Endothelial cell of umbilical vein (primary cell): ENCODE data around the gene CELF2. TPM values are rescaled to one million over a fixed set of nuclear protein-coding genes. Genes with fewer than 3 reads are reported as not detected.

Experiments
- BruUV-seq: library from RNA; stranded (reverse); fragments of 400-500 nt; replicated peaks from 2 replicates; lab custom pipeline; 2021; lab: Mats Ljungman, UMichigan
- CTCF ChIA-PET: fragments of 300-600, 350-600 bp; sonication (Branson Sonifier 250); formaldehyde crosslinking; loops from one replicate; lab custom pipeline; 2021; ENCODE audit warnings: antibody characterized with exemption, inconsistent platforms; lab: Charles Lee
- POLR2A ChIA-PET: fragments of 300-600, 350-600 bp; sonication (Branson Sonifier 250); formaldehyde crosslinking; loops from one replicate; lab custom pipeline; 2021; ENCODE audit warnings: antibody characterized with exemption, inconsistent platforms; lab: Charles Lee
- DNase-seq: peaks from one replicate; pipeline ENCODE4 v3.0.0-alpha.2; 2011; ENCODE audit warnings: low read depth, low spot score
- FAIRE-seq: peaks from 2 replicates; lab custom pipeline; 2011; peaks lifted over from hg19 to GRCh38; lab: Jason Lieb, UNC
- H2AFZ ChIP-seq: 2 replicates; pipeline ENCODE4 v1.6.0; 2012; ENCODE audit warnings: low read depth, low read length, control low read depth, inconsistent platforms
- H3K27ac ChIP-seq: 2 replicates; pipeline ENCODE4 v1.5.1; 2011; ENCODE audit warnings: low read depth, mild to moderate bottlenecking, control low read depth, low read length, moderate library complexity; ENCODE audit not compliant: insufficient read depth
- H3K27me3 ChIP-seq, 2 experiments: 2 replicates each; pipeline versions ENCODE4 v1.6.0 to v1.6.1; 2011; ENCODE audit warnings: low read length in 2 of 2, mixed read lengths in 1 of 2; ENCODE audit not compliant: control insufficient read depth in 2 of 2, insufficient read depth in 2 of 2
- H3K36me3 ChIP-seq, 2 experiments: 2 replicates in 1 of 2; 3 replicates in 1 of 2; pipeline ENCODE4 v1.5.1; 2011; ENCODE audit warnings: low read length in 2 of 2, mild to moderate bottlenecking in 1 of 2, moderate library complexity in 1 of 2; ENCODE audit not compliant: control insufficient read depth in 2 of 2, insufficient read depth in 2 of 2; ENCODE audit errors: extremely low read depth in 1 of 2
- H3K4me1 ChIP-seq: 3 replicates; pipeline ENCODE4 v1.5.1; 2011; ENCODE audit warnings: mild to moderate bottlenecking, low read length; ENCODE audit not compliant: control insufficient read depth, insufficient read depth; ENCODE audit errors: extremely low read depth
- H3K4me2 ChIP-seq: 2 replicates; pipeline ENCODE4 v1.6.1; 2011; ENCODE audit warnings: low read length, control low read depth, mixed read lengths; ENCODE audit not compliant: insufficient read depth
- H3K4me3 ChIP-seq, 3 experiments: fragments of 200-600 bp in 1 of 3; sonication (generic), shearing (Covaris generic) in 1 of 3; replicated peaks in 1 of 3; 2 replicates each; pipeline ENCODE4 v1.5.1; 2011 to 2016; ENCODE audit warnings: control low read depth in 3 of 3, low read length in 3 of 3, mild to moderate bottlenecking in 2 of 3, inconsistent platforms in 1 of 3, low read depth in 1 of 3, moderate library complexity in 1 of 3; ENCODE audit not compliant: insufficient read depth in 1 of 3
- H3K79me2 ChIP-seq: 2 replicates; pipeline ENCODE4 v1.6.0; 2012; ENCODE audit warnings: low read length, inconsistent platforms; ENCODE audit not compliant: control insufficient read depth, insufficient read depth
- H3K9ac ChIP-seq: replicated peaks from 2 replicates; pipeline ENCODE3; 2011; ENCODE audit warnings: low read length, control low read depth; ENCODE audit not compliant: insufficient read depth; ENCODE audit errors: extremely low read depth
- H3K9me1 ChIP-seq: replicated peaks from 3 replicates; pipeline ENCODE4 v1.6.0; 2011; ENCODE audit warnings: mild to moderate bottlenecking, low read length; ENCODE audit not compliant: control insufficient read depth, insufficient read depth; ENCODE audit errors: extremely low read depth
- H3K9me3 ChIP-seq: replicated peaks from 2 replicates; pipeline ENCODE4 v1.5.1; 2012; ENCODE audit warnings: low read length, inconsistent platforms; ENCODE audit not compliant: control insufficient read depth, insufficient read depth
- H4K20me1 ChIP-seq: replicated peaks from 2 replicates; pipeline ENCODE3; 2011; ENCODE audit warnings: mild to moderate bottlenecking, low read length; ENCODE audit not compliant: control insufficient read depth, insufficient read depth; ENCODE audit errors: extremely low read depth
- CTCF ChIP-seq, 2 donors: IDR thresholded peaks; 1 replicate in 1 of 2; 2 replicates in 1 of 2; pipeline ENCODE4 v1.5.1; 2011; ENCODE audit warnings: low read length in 2 of 2, mild to moderate bottlenecking in 2 of 2, moderate library complexity in 2 of 2, control low read depth in 1 of 2, inconsistent platforms in 1 of 2, low read depth in 1 of 2; ENCODE audit not compliant: insufficient read depth in 1 of 2; ENCODE audit errors: extremely low read depth in 1 of 2
- EZH2 ChIP-seq: IDR thresholded peaks from 2 replicates; pipeline ENCODE4 v1.6.1; 2012; ENCODE audit warnings: borderline replicate concordance, low read depth, mild to moderate bottlenecking, moderate library complexity, low read length, inconsistent platforms; ENCODE audit not compliant: severe bottlenecking
- FOS ChIP-seq: IDR thresholded peaks from 2 replicates; pipeline ENCODE4 v1.6.1; 2011; ENCODE audit warnings: mild to moderate bottlenecking, low read length, moderate library complexity, borderline replicate concordance; ENCODE audit not compliant: insufficient read depth
- GATA2 ChIP-seq: IDR thresholded peaks from 2 replicates; pipeline ENCODE4 v1.7.0; 2011; ENCODE audit warnings: low read depth, mild to moderate bottlenecking, moderate library complexity, mixed read lengths, low read length; ENCODE audit not compliant: insufficient read length, insufficient read depth
- JUN ChIP-seq: IDR thresholded peaks from 2 replicates; pipeline ENCODE4 v1.6.1; 2011; ENCODE audit warnings: borderline replicate concordance, low read depth; ENCODE audit not compliant: insufficient read length, insufficient read depth
- MYC ChIP-seq: IDR thresholded peaks from one replicate; pipeline ENCODE4 v1.6.1; 2011; ENCODE audit warnings: mild to moderate bottlenecking, low read depth, low read length
- POLR2A ChIP-seq: IDR thresholded peaks from 2 replicates; pipeline ENCODE4 v1.6.1; 2012; ENCODE audit warnings: low read depth, mild to moderate bottlenecking, control low read depth, low read length
- POLR2AphosphoS5 ChIP-seq: IDR thresholded peaks from 2 replicates; pipeline ENCODE4 v1.6.1; 2012; ENCODE audit warnings: low read depth, mild to moderate bottlenecking, control low read depth, low read length, moderate library complexity; ENCODE audit not compliant: insufficient read depth
- dilution Hi-C: fragments of 300-500 bp; cut with MboI; formaldehyde crosslinking; loops from one replicate; pipeline ENCODE4 v1.15.0; 2019; ENCODE audit warnings: low sequenced_read_pairs; ENCODE audit not compliant: extremely low pct_ligation_motif_present
- intact Hi-C: fragments of 100-400 bp; cut with micrococcal nuclease; formaldehyde crosslinking; loops from one replicate; pipeline ENCODE4 v1.10.0; 2022
- polyA plus RNA-seq, 4 experiments: library from polyadenylated mRNA; depleted of rRNA in 3 of 4; stranded (reverse) in 3 of 4; unstranded in 1 of 4; fragments of >200 nt; gene quantifications; 2 replicates each; pipeline versions ENCODE4 v1.2.1 to v1.2.3, GENCODE V29; 2011 to 2012; ENCODE audit warnings: missing spikeins in 1 of 4
- total RNA-seq: library from RNA; stranded (reverse); gene quantifications from 2 replicates; pipeline ENCODE4 v1.2.3, GENCODE V29; 2021
- TF ChIP-seq, protein P1 (sequence below): IDR thresholded peaks from 2 replicates; pipeline ENCODE4 v1.6.1; 2011; ENCODE audit not compliant: insufficient read depth, insufficient read length

CELF2 gene
- total and polyA plus RNA-seq, 2 donors (not counting 3 experiments of a cell fraction or from before 2014, with no cell fraction given): 21.6 to 42.6 TPM

- ChIA-PET CTCF (interaction anchor here (0.6 kb wide), 1 partner anchor 134 kb away, joined by 3 read pairs; no protein-coding TSS in a partner anchor), POLR2A (no interaction called here)
- no peak for FAIRE-seq
Observed at GRCh38 chr10:11276449-11276990, 258.8 kb downstream of the CELF2 start.

GRCh38 chr10:11279314-11279713 is 261.6 kb downstream of the CELF2 start:
- ChIA-PET CTCF (interaction anchor here (0.8 kb wide), 1 partner anchor 9 kb away, joined by 5 read pairs; no protein-coding TSS in a partner anchor), POLR2A (no interaction called here)
- H3K36me3 ChIP-seq: peaks cover 0 to 1% of the 10 kb centered on the region in 2 experiments
- H3K27ac ChIP-seq: no peak overlapping the region
- dilution Hi-C loops (no loop called here), intact Hi-C loops (loop anchor here (10.0 kb wide), 2 partner anchors 485 to 775 kb away; no protein-coding TSS in a partner anchor)
- no peaks in the 10 kb centered on the region for H3K27me3 ChIP-seq
- no peak overlapping the region for H3K9ac ChIP-seq
- FAIRE-seq: no peak
- H2AFZ ChIP-seq: no peak overlapping the region
- H3K4me3 ChIP-seq: no peak overlapping the region
- H3K9me3 ChIP-seq: no peaks in the 10 kb centered on the region
- no peaks in the 10 kb centered on the region for H3K79me2 ChIP-seq
- no TSS peak for BruUV-seq
- TF ChIP-seq, protein P1, sequence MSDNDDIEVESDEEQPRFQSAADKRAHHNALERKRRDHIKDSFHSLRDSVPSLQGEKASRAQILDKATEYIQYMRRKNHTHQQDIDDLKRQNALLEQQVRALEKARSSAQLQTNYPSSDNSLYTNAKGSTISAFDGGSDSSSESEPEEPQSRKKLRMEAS: no peak
- TF ChIP-seq FOS (no peak), GATA2 (no peak), MYC (no peak), POLR2A (no peak), POLR2AphosphoS5 (no peak), JUN (no peak), EZH2 (no peak), CTCF (IDR thresholded peaks at IDR 0.05; ENCODE audit: extremely low read depth in 1 of 2, insufficient read depth in 1 of 2, low read depth in 1 of 2, low read length in 2 of 2) (no peak)
- no peaks in the 10 kb centered on the region for H3K9me1 ChIP-seq
- no peaks in the 10 kb centered on the region for H4K20me1 ChIP-seq
- H3K4me2 ChIP-seq: no peak overlapping the region
- no peaks in the 10 kb centered on the region for H3K4me1 ChIP-seq
- no peak for DNase-seq

More at GRCh38 chr10:11276449-11276990, 258.8 kb downstream of the CELF2 start:
- dilution Hi-C loops: no loop called here
- Histone ChIP-seq H3K4me3 (no peak overlapping the region), H3K9me1 (no peaks in the 10 kb centered on the region), H4K20me1 (no peaks in the 10 kb centered on the region), H3K36me3 (peaks cover 0 to 1% of the 10 kb centered on the region in 2 experiments), H3K9me3 (no peaks in the 10 kb centered on the region), H3K79me2 (no peaks in the 10 kb centered on the region), H3K27ac (no peak overlapping the region), H3K27me3 (no peaks in the 10 kb centered on the region), H3K4me2 (no peak overlapping the region), H2AFZ (no peak overlapping the region), H3K9ac (no peak overlapping the region), H3K4me1 (no peaks in the 10 kb centered on the region)
- intact Hi-C loops: loop anchor here (10.0 kb wide), 2 partner anchors 482 to 772 kb away; no protein-coding TSS in a partner anchor
- DNase-seq: no peak
- no TSS peak for BruUV-seq
- TF ChIP-seq FOS (no peak), GATA2 (no peak), POLR2A (no peak)
